Measurements from ENCODE around the gene SUZ12.
"Not testable (repeated sequence)": the region's sequence is repeated elsewhere in the genome, so short reads cannot be mapped to it uniquely, and the experiment has no call there.

Gene SUZ12

GRCh38 chr17:31918701-31919128 is 18.1 kb upstream of the SUZ12 start:
- Histone ChIP-seq H3K4me1 (ENCODE audit: control insufficient read depth in 1 of 2, insufficient read depth in 1 of 2, low read depth in 1 of 2, low read length in 1 of 2) (peaks cover 11 to 15% of the 10 kb centered on the region in 2 experiments), H3K4me3 (ENCODE audit: low read depth in 1 of 2, low read length in 1 of 2) (no peak overlapping the region), H3K27me3 (peaks cover 52% of the 10 kb centered on the region), H3K9me3 (no peaks in the 10 kb centered on the region), H3K36me3 (no peaks in the 10 kb centered on the region), H3K27ac (no peak overlapping the region)
- TF ChIP-seq, protein P1, sequence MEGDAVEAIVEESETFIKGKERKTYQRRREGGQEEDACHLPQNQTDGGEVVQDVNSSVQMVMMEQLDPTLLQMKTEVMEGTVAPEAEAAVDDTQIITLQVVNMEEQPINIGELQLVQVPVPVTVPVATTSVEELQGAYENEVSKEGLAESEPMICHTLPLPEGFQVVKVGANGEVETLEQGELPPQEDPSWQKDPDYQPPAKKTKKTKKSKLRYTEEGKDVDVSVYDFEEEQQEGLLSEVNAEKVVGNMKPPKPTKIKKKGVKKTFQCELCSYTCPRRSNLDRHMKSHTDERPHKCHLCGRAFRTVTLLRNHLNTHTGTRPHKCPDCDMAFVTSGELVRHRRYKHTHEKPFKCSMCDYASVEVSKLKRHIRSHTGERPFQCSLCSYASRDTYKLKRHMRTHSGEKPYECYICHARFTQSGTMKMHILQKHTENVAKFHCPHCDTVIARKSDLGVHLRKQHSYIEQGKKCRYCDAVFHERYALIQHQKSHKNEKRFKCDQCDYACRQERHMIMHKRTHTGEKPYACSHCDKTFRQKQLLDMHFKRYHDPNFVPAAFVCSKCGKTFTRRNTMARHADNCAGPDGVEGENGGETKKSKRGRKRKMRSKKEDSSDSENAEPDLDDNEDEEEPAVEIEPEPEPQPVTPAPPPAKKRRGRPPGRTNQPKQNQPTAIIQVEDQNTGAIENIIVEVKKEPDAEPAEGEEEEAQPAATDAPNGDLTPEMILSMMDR (IDR thresholded peaks at IDR 0.05), result no peak

GRCh38 chr17:31919802-31920525 is 16.8 kb upstream of the SUZ12 start:
- peaks cover 19 to 20% of the 10 kb centered on the region in 2 experiments for H3K4me1 ChIP-seq (ENCODE audit: control insufficient read depth in 1 of 2, insufficient read depth in 1 of 2, low read depth in 1 of 2, low read length in 1 of 2)
- H3K27ac ChIP-seq, result no peak overlapping the region
- H3K27me3 ChIP-seq, result peaks cover 42% of the 10 kb centered on the region
- no peaks in the 10 kb centered on the region for H3K36me3 ChIP-seq
- H3K4me3 ChIP-seq (ENCODE audit: low read depth in 1 of 2, low read length in 1 of 2), result no peak overlapping the region
- TF ChIP-seq, protein P1 (IDR thresholded peaks at IDR 0.05), result no peak
- H3K9me3 ChIP-seq, result no peaks in the 10 kb centered on the region

GRCh38 chr17:31926100-31926729 is 10.6 kb upstream of the SUZ12 start:
- H3K27ac ChIP-seq, result no peak overlapping the region
- TF ChIP-seq, protein P1 (IDR thresholded peaks at IDR 0.05), result no peak
- H3K9me3 ChIP-seq, result no peaks in the 10 kb centered on the region
- no peak overlapping the region for H3K4me3 ChIP-seq (ENCODE audit: low read depth in 1 of 2, low read length in 1 of 2)
- no peaks in the 10 kb centered on the region for H3K27me3 ChIP-seq
- H3K4me1 ChIP-seq (ENCODE audit: control insufficient read depth in 1 of 2, insufficient read depth in 1 of 2, low read depth in 1 of 2, low read length in 1 of 2), result peaks cover 13 to 19% of the 10 kb centered on the region in 2 experiments
- H3K36me3 ChIP-seq, result no peaks in the 10 kb centered on the region

DNA sequence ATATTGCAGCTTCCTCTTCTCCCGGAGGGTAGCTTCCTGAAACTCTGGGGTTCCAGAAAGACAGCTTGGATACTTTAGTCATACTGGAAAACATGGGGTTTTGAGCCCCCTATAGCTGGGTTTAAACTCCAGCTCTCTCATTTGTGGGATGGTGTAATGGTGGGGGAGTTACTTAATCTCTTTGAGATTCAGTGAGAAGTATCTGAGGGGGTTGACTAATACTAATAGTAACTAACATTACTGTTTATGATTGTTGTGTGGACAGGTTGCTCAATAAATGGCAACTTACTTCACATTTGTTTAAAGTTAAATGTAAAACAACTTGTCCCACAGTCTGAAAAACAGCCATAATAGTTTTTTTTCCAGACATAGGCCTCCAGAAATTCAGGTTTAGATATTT is 5.1 kb upstream of the SUZ12 start:
- Histone ChIP-seq H3K27me3 (no peaks in the 10 kb centered on the region), H3K4me1 (ENCODE audit: control insufficient read depth in 1 of 2, insufficient read depth in 1 of 2, low read depth in 1 of 2, low read length in 1 of 2) (peaks cover 13% of the 10 kb centered on the region in 2 experiments), H3K9me3 (no peaks in the 10 kb centered on the region), H3K4me3 (ENCODE audit: low read depth in 1 of 2, low read length in 1 of 2) (no peak overlapping the region), H3K36me3 (no peaks in the 10 kb centered on the region), H3K27ac (no peak overlapping the region)
- TF ChIP-seq, protein P1 (IDR thresholded peaks at IDR 0.05), result no peak

DNA sequence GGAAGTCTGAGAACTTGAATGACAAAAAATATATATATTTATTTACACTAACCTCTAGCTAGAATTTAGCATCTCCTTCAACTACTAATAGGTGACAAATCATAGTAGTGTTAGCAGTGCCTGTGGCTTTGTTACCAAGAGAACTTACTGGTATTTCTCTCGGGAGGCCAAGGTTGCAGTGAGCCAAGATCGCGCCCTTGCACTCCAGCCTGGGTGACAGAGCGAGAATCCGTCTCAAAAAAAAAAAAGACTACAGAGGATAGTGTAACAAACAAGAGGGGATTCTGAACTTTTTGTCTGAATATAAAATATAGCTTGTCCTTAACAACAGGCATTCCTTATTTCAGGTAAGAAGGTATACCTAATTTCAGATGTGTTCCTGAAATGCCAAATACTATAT is 1.3 kb upstream of the SUZ12 start:
- peaks cover 22 to 25% of the 10 kb centered on the region in 2 experiments for H3K4me1 ChIP-seq (ENCODE audit: control insufficient read depth in 1 of 2, insufficient read depth in 1 of 2, low read depth in 1 of 2, low read length in 1 of 2)
- H3K27me3 ChIP-seq, result no peaks in the 10 kb centered on the region
- no peak overlapping the region for H3K4me3 ChIP-seq (ENCODE audit: low read depth in 1 of 2, low read length in 1 of 2)
- H3K36me3 ChIP-seq, result peaks cover under 1% of the 10 kb centered on the region
- H3K27ac ChIP-seq, result no peak overlapping the region
- TF ChIP-seq, protein P1 (IDR thresholded peaks at IDR 0.05), result no peak
- H3K9me3 ChIP-seq, result no peaks in the 10 kb centered on the region

DNA sequence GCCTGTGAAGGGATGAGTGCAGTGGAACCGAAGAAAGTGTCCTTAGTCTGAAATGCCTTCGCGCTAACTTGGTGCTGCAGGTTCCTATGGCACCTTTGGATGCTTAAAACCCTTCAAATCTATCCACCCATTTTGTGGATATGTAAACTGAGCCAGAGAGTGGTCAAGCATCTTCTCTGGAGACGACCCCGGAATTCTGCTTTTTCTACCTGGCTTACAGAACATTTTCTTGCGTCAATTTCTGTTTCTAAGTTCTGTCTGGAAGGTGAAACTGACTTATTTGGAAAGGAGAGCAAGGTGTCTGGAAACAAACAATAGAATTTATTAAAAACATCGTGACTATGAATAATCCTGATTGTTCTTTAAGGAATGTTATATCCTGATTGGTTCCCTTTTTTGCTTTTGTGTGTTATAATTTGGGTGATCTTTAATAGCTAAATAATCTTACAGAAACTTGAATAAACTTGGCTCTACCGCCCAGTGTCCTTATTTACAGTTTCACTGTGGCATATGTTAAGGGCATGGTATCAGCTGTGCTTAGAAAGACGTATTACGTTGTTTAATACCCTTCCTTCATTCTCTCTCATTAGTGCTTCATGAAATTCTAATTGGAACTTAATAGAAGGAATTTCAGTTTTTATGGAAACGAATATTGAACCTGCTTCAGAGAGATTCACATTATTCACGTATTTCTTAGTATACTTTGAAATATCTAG is 1.3 kb downstream of the SUZ12 start:
- Histone ChIP-seq H3K36me3 (peaks cover 12% of the 10 kb centered on the region), H3K4me3 (ENCODE audit: low read depth in 1 of 2, low read length in 1 of 2) (peak overlapping the region; percentile 19 to 44), H3K4me1 (ENCODE audit: control insufficient read depth in 1 of 2, insufficient read depth in 1 of 2, low read depth in 1 of 2, low read length in 1 of 2) (peaks cover 14 to 17% of the 10 kb centered on the region in 2 experiments)
- not testable (repeated sequence) for H3K27me3 ChIP-seq, H3K9me3 ChIP-seq, H3K27ac ChIP-seq

GRCh38 chr17:31941916-31942315 is 5.1 kb downstream of the SUZ12 start:
- H3K9me3 ChIP-seq; H3K4me3 ChIP-seq (ENCODE audit: low read depth in 1 of 2, low read length in 1 of 2); H3K27ac ChIP-seq; H3K27me3 ChIP-seq: not testable (repeated sequence)
- peaks cover 21% of the 10 kb centered on the region for H3K36me3 ChIP-seq
- peaks cover 9 to 11% of the 10 kb centered on the region in 2 experiments for H3K4me1 ChIP-seq (ENCODE audit: control insufficient read depth in 1 of 2, insufficient read depth in 1 of 2, low read depth in 1 of 2, low read length in 1 of 2)

- H3K27me3 ChIP-seq; H3K4me3 ChIP-seq (ENCODE audit: low read depth in 1 of 2, low read length in 1 of 2); H3K9me3 ChIP-seq; H3K27ac ChIP-seq: not testable (repeated sequence)
- Histone ChIP-seq H3K36me3 (peaks cover 21% of the 10 kb centered on the region), H3K4me1 (ENCODE audit: control insufficient read depth in 1 of 2, insufficient read depth in 1 of 2, low read depth in 1 of 2, low read length in 1 of 2) (peaks cover 9 to 11% of the 10 kb centered on the region in 2 experiments)
Measured at GRCh38 chr17:31942396-31942795, 5.6 kb downstream of the SUZ12 start.

Measured in neutrophil (primary cell).